Measurements from ENCODE around the gene GLRX3.

- TF ChIP-seq TAF1 (IDR thresholded peaks at IDR 0.05; ENCODE audit: low read depth) (no peak), EP300 (IDR thresholded peaks at IDR 0.05; ENCODE audit: borderline replicate concordance) (no peak), EGR1 (IDR thresholded peaks at IDR 0.05) (no peak), YY1 (IDR thresholded peaks at IDR 0.05; ENCODE audit: low read depth) (no peak), CEBPB (IDR thresholded peaks at IDR 0.05) (no peak)
- TF ChIP-seq, protein P1, sequence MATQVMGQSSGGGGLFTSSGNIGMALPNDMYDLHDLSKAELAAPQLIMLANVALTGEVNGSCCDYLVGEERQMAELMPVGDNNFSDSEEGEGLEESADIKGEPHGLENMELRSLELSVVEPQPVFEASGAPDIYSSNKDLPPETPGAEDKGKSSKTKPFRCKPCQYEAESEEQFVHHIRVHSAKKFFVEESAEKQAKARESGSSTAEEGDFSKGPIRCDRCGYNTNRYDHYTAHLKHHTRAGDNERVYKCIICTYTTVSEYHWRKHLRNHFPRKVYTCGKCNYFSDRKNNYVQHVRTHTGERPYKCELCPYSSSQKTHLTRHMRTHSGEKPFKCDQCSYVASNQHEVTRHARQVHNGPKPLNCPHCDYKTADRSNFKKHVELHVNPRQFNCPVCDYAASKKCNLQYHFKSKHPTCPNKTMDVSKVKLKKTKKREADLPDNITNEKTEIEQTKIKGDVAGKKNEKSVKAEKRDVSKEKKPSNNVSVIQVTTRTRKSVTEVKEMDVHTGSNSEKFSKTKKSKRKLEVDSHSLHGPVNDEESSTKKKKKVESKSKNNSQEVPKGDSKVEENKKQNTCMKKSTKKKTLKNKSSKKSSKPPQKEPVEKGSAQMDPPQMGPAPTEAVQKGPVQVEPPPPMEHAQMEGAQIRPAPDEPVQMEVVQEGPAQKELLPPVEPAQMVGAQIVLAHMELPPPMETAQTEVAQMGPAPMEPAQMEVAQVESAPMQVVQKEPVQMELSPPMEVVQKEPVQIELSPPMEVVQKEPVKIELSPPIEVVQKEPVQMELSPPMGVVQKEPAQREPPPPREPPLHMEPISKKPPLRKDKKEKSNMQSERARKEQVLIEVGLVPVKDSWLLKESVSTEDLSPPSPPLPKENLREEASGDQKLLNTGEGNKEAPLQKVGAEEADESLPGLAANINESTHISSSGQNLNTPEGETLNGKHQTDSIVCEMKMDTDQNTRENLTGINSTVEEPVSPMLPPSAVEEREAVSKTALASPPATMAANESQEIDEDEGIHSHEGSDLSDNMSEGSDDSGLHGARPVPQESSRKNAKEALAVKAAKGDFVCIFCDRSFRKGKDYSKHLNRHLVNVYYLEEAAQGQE (IDR thresholded peaks at IDR 0.05; ENCODE audit: low read depth), result no peak
- TF ChIP-seq, protein P2, sequence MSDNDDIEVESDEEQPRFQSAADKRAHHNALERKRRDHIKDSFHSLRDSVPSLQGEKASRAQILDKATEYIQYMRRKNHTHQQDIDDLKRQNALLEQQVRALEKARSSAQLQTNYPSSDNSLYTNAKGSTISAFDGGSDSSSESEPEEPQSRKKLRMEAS (IDR thresholded peaks at IDR 0.05), result no peak
- TF ChIP-seq, protein P3, sequence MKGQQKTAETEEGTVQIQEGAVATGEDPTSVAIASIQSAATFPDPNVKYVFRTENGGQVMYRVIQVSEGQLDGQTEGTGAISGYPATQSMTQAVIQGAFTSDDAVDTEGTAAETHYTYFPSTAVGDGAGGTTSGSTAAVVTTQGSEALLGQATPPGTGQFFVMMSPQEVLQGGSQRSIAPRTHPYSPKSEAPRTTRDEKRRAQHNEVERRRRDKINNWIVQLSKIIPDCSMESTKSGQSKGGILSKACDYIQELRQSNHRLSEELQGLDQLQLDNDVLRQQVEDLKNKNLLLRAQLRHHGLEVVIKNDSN (IDR thresholded peaks at IDR 0.05), result no peak
Observed at GRCh38 chr10:130160775-130161174, 24.6 kb downstream of the GLRX3 start.

Data from Ishikawa (cell line).